ENCODE data around the gene TRH. TPM values are rescaled to one million over a fixed set of nuclear protein-coding genes. Genes with fewer than 3 reads are reported as not detected.

The TRH gene
- total RNA-seq, 1 donor = under 0.01 TPM

GRCh38 chr3:129940086-129940485 lies 34.4 kb upstream of the TRH start:
- no peak for DNase-seq (ENCODE audit: insufficient read length, low spot score, missing footprints)

GRCh38 chr3:129942296-129942695 lies 32.2 kb upstream of the TRH start:
- TF ChIP-seq, protein P1, sequence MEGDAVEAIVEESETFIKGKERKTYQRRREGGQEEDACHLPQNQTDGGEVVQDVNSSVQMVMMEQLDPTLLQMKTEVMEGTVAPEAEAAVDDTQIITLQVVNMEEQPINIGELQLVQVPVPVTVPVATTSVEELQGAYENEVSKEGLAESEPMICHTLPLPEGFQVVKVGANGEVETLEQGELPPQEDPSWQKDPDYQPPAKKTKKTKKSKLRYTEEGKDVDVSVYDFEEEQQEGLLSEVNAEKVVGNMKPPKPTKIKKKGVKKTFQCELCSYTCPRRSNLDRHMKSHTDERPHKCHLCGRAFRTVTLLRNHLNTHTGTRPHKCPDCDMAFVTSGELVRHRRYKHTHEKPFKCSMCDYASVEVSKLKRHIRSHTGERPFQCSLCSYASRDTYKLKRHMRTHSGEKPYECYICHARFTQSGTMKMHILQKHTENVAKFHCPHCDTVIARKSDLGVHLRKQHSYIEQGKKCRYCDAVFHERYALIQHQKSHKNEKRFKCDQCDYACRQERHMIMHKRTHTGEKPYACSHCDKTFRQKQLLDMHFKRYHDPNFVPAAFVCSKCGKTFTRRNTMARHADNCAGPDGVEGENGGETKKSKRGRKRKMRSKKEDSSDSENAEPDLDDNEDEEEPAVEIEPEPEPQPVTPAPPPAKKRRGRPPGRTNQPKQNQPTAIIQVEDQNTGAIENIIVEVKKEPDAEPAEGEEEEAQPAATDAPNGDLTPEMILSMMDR (IDR thresholded peaks at IDR 0.05; ENCODE audit: extremely low read depth, low read depth, low read length) = peak; percentile 86
- Histone ChIP-seq H3K4me1 (ENCODE audit: insufficient read depth, low read length) (no peaks in the 10 kb centered on the region), H3K9me3 (ENCODE audit: low read depth, low read length) (no peaks in the 10 kb centered on the region), H2AFZ (ENCODE audit: low read length) (peak overlapping the region; percentile 39), H3K4me2 (ENCODE audit: insufficient read depth, low read length) (no peak overlapping the region), H3K36me3 (ENCODE audit: insufficient read depth, low read length) (no peaks in the 10 kb centered on the region), H4K20me1 (ENCODE audit: insufficient read depth, low read length) (no peaks in the 10 kb centered on the region), H3K4me3 (ENCODE audit: insufficient read depth, low read length) (no peak overlapping the region), H3K27ac (ENCODE audit: low read depth, low read length) (no peak overlapping the region), H3K79me2 (ENCODE audit: insufficient read depth, low read length) (no peaks in the 10 kb centered on the region), H3K27me3 (ENCODE audit: insufficient read depth, low read length) (peaks cover 2% of the 10 kb centered on the region)
- peak; percentile 93 for DNase-seq (ENCODE audit: insufficient read length, low spot score, missing footprints)

More at GRCh38 chr3:129940086-129940485, 34.4 kb upstream of the TRH start:
- Histone ChIP-seq H3K79me2 (ENCODE audit: insufficient read depth, low read length) (no peaks in the 10 kb centered on the region), H3K4me2 (ENCODE audit: insufficient read depth, low read length) (no peak overlapping the region), H3K27ac (ENCODE audit: low read depth, low read length) (no peak overlapping the region), H3K9me3 (ENCODE audit: low read depth, low read length) (no peaks in the 10 kb centered on the region), H3K36me3 (ENCODE audit: insufficient read depth, low read length) (no peaks in the 10 kb centered on the region), H4K20me1 (ENCODE audit: insufficient read depth, low read length) (no peaks in the 10 kb centered on the region), H3K27me3 (ENCODE audit: insufficient read depth, low read length) (no peaks in the 10 kb centered on the region), H2AFZ (ENCODE audit: low read length) (no peak overlapping the region), H3K4me3 (ENCODE audit: insufficient read depth, low read length) (no peak overlapping the region), H3K4me1 (ENCODE audit: insufficient read depth, low read length) (no peaks in the 10 kb centered on the region)
- TF ChIP-seq, protein P1 (IDR thresholded peaks at IDR 0.05; ENCODE audit: extremely low read depth, low read depth, low read length) = no peak

GRCh38 chr3:129943020-129943419 lies 31.5 kb upstream of the TRH start:
- TF ChIP-seq, protein P1 (IDR thresholded peaks at IDR 0.05; ENCODE audit: extremely low read depth, low read depth, low read length) = no peak
- no peak for DNase-seq (ENCODE audit: insufficient read length, low spot score, missing footprints)
- H4K20me1 ChIP-seq (ENCODE audit: insufficient read depth, low read length) = no peaks in the 10 kb centered on the region

DNA sequence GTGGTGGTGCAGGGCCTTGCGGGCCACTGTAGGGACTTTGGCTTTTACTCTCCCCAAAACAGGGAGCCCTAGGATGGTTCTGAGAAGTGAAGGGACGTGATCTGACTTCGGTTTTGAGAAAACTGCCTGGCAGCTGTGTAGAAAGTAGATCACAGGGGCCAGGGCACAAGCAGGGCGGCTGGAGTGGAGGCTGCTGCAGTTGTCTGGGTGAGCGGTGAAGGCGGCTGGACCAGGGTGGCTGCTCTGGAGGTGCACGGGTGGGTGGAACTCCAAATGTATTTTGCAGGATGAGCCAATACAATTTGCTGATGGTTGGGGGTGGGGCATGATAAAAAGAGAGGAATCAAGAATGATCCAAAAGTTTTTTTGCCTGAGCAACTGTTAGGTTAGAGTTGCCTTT lies 29.8 kb upstream of the TRH start:
- no peak overlapping the region for H3K27ac ChIP-seq (ENCODE audit: low read depth, low read length)
- TF ChIP-seq, protein P1 (IDR thresholded peaks at IDR 0.05; ENCODE audit: extremely low read depth, low read depth, low read length) = no peak

More at GRCh38 chr3:129943020-129943419, 31.5 kb upstream of the TRH start:
- H3K4me3 ChIP-seq (ENCODE audit: insufficient read depth, low read length) = no peak overlapping the region
- H3K4me1 ChIP-seq (ENCODE audit: insufficient read depth, low read length) = no peaks in the 10 kb centered on the region
- no peaks in the 10 kb centered on the region for H3K36me3 ChIP-seq (ENCODE audit: insufficient read depth, low read length)
- H3K9me3 ChIP-seq (ENCODE audit: low read depth, low read length) = no peaks in the 10 kb centered on the region
- H3K27ac ChIP-seq (ENCODE audit: low read depth, low read length) = no peak overlapping the region
- H2AFZ ChIP-seq (ENCODE audit: low read length) = no peak overlapping the region
- no peak overlapping the region for H3K4me2 ChIP-seq (ENCODE audit: insufficient read depth, low read length)
- H3K79me2 ChIP-seq (ENCODE audit: insufficient read depth, low read length) = no peaks in the 10 kb centered on the region
- peaks cover 2% of the 10 kb centered on the region for H3K27me3 ChIP-seq (ENCODE audit: insufficient read depth, low read length)

More for the DNA sequence above, 29.8 kb upstream of the TRH start:
- no peak for DNase-seq (ENCODE audit: insufficient read length, low spot score, missing footprints)
- Histone ChIP-seq H3K36me3 (ENCODE audit: insufficient read depth, low read length) (no peaks in the 10 kb centered on the region), H3K4me2 (ENCODE audit: insufficient read depth, low read length) (no peak overlapping the region), H3K4me3 (ENCODE audit: insufficient read depth, low read length) (no peak overlapping the region), H2AFZ (ENCODE audit: low read length) (no peak overlapping the region), H3K27me3 (ENCODE audit: insufficient read depth, low read length) (peaks cover 2% of the 10 kb centered on the region), H3K79me2 (ENCODE audit: insufficient read depth, low read length) (no peaks in the 10 kb centered on the region), H4K20me1 (ENCODE audit: insufficient read depth, low read length) (no peaks in the 10 kb centered on the region), H3K9me3 (ENCODE audit: low read depth, low read length) (no peaks in the 10 kb centered on the region), H3K4me1 (ENCODE audit: insufficient read depth, low read length) (no peaks in the 10 kb centered on the region)
